Activated CD8-positive, alpha-beta memory T cell treated with anti-CD3 and anti-CD28 coated beads for 4 hours (primary cell): ENCODE measurements around the gene MEA1.

Experiments used
- DNase-seq, 2 donors: peaks; one replicate each; pipeline ENCODE4 v3.0.0-alpha.2; 2020; ENCODE audit warnings: low read depth in 2 of 2

MEA1 gene

GRCh38 chr6:42970871-42971612 lies 42.7 kb downstream of the MEA1 start:
- DNase-seq: no peak

- DNase-seq: no peak
Observed at GRCh38 chr6:42969934-42970333, 43.8 kb downstream of the MEA1 start.

- DNase-seq: no peak
Observed at GRCh38 chr6:42969431-42969830, 44.3 kb downstream of the MEA1 start.

- DNase-seq: no peak
Observed at GRCh38 chr6:42968783-42969182, 45.0 kb downstream of the MEA1 start.

GRCh38 chr6:42968126-42968701 lies 45.5 kb downstream of the MEA1 start:
- no peak for DNase-seq

GRCh38 chr6:42967228-42967627 lies 46.5 kb downstream of the MEA1 start:
- DNase-seq: no peak

GRCh38 chr6:42966571-42966970 lies 47.2 kb downstream of the MEA1 start:
- DNase-seq: no peak

GRCh38 chr6:42963855-42964605 lies 49.7 kb downstream of the MEA1 start:
- DNase-seq: no peak

GRCh38 chr6:42963179-42963854 lies 50.4 kb downstream of the MEA1 start:
- DNase-seq: no peak

- DNase-seq: no peak
Observed at GRCh38 chr6:42962502-42963178, 51.1 kb downstream of the MEA1 start.

GRCh38 chr6:42962096-42962495 lies 51.6 kb downstream of the MEA1 start:
- no peak for DNase-seq
